NCI-H187 (cell line): ENCODE data around the gene ZNF425.
"Not testable (repeated sequence)": the region's sequence is repeated elsewhere in the genome, so short reads cannot be mapped to it uniquely, and the experiment has no call there.

Experiments used
- DNase-seq, 2 experiments: peaks; one replicate each; lab custom pipeline; 2025; lab: John Stamatoyannopoulos, UW

ZNF425 gene

DNA sequence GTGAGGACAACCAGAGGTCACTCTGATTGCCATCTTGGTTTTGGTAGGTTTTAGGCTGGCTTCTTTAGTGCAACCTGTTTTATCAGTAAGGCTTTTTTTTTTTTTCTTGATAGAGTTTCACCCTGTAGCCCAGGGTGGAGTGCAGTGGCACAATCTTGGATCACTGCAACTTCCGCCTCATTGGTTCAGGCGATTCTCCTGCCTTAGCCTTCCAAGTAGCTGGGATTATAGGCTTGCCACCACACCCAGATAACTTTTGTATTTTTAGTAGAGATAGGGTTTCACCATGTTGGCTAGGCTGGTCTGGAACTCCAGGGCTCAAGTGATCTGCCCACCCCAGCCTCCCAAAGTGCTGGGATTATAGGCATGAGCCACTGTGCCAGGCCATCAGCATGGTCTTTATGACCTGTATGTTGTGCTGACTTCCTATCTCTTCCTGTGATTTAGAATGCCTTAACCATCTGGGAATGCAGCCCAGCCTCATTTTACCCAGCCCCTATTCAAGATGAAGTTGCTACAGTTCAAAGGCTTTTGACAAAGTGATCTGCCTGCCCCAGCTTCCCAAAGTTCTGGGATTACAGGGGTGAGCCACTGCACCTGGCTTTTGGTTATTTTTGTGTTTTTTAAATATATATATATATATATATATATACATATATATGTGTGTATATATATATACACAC, 7.0 kb upstream of the ZNF425 start:
- DNase-seq: no peak

- DNase-seq: no peak
These were observed 4.6 kb upstream of the ZNF425 start for GRCh38 chr7:149130572-149131198.

- no peak for DNase-seq
These were observed 640 bp upstream of the ZNF425 start for GRCh38 chr7:149126662-149127266.

- no peak for DNase-seq
These were observed 798 bp downstream of the ZNF425 start for GRCh38 chr7:149125189-149125862.

- DNase-seq: no peak
These were observed 16.2 kb downstream of the ZNF425 start for GRCh38 chr7:149109969-149110368.

- no peak for DNase-seq
These were observed 21.4 kb downstream of the ZNF425 start for GRCh38 chr7:149104749-149105148.

DNA sequence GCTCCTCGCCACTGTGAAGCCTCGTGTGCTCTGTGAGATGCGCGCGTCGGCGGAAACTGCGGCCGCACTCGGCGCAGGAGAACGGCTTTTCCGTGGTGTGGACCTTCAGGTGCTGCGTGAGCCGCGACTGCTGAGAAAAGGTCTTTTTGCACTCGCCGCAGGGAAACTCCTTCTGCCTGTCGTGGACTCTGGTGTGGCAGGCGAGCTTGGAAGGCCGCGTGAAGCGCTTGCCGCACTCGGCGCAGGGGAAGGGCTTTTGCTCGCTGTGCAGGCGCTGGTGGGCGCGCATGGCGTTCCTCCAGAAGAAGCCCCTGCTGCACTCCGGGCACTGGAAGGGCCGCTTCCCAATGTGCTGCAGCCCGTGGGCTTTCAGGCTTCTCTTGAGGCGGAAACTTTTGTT, 21.9 kb downstream of the ZNF425 start:
- DNase-seq: no peak

DNA sequence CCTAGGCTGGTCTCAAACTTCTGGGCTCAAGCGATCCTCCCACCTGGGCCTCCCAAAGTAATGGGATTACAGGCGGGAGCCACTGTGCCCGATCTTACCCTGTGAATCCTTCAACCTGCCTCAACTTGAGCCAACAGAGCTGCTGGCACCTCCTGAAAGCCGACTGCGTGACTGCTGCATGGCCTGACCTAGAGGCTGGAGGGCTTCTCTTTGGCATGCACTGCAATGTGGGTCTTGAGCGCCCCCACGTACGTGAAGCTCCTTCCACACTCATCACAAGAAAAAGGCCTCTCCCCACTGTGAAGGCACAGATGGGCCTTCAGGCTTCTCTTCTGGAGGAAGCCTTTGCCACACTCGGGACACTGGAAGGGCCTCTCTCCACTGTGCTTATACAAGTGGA, 22.7 kb downstream of the ZNF425 start:
- no peak for DNase-seq

- no peak for DNase-seq
These were observed 23.5 kb downstream of the ZNF425 start for GRCh38 chr7:149102666-149103065.

DNA sequence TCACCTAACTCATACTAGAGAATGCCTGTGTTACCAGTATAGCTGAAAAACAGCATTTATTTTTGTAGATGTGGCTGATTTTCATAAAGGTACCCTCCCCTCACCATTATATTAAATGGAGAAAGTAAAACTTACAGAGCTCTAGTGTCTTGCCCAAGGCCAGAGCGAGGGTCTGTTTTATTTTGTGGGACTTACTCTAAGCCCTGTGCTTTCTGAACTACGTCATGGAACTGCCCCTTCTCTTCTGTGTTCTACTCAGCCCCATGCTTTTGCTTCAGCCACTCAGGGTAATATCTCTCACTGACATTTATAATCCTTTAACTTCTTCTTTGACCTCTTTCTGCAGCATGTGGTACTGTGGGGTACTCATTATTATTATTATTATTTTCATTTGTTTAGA, 25.3 kb downstream of the ZNF425 start:
- DNase-seq: no peak

DNA sequence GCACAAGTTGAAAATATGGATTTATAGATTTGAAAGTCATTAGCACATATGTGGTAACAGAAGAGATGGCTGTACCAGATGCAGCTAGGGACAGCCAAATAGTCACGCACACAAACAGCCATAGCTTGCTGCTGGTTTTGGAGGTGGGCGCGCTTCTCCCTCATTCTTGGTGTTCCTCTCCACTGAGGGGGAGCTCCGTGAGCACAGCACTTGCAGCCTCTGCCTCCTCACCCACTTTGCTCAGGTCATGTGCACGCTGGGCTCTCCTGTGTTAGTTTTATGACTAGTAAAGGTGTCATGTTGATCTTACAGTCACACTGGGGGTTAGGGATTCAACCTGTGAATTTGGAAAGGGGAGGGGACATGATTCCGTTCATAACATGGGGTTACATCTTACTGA, 27.1 kb downstream of the ZNF425 start:
- DNase-seq: no peak

GRCh38 chr7:149097088-149097487, 29.0 kb downstream of the ZNF425 start:
- no peak for DNase-seq

- no peak for DNase-seq
These were observed 32.9 kb downstream of the ZNF425 start for GRCh38 chr7:149093228-149093627.

DNA sequence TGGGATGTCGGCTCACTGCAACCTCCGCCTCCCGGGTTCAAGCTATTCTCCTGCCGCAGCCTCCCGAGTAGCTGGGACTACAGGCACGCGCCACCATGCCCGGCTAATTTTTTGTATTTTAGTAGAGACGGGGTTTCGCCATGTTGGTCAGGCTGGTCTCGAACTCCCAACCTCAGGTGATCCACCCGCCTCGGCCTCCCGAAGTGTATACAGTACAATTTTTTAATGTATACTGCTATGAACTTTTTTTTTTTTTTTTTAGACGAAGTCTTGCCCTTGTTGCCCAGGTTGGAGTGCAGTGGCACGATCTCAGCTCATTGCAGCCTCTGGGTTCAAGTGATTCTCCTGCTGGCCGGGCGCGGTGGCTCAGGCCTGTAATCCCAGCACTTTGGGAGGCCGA, 33.9 kb downstream of the ZNF425 start:
- not testable (repeated sequence) for DNase-seq

- peak; percentile 86 to 91 for DNase-seq
These were observed 35.5 kb downstream of the ZNF425 start, which contains the start of gene ZNF786 for GRCh38 chr7:149090397-149091195. Gene ZNF786, minus strand, starts transcription at chr7:149090718. Its CDS starts 78 bp downstream, at chr7:149090640.

DNA sequence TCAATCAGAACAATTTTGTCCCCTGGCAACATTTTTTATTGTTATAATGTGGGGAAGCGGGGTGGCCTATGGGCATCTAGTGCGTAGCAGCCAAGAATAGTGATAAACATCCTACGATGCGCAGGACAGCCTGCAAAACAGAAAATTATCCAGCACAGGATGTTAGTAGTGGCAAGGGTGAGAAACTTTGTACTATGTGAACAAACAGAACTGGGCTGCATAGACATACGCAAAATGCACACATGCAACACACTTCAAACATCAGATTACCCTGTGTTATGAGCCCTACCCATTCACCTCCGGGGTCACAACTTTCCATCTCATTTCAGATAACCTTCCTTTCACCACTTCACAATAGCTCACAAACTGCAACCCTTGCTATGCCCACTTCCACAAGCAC, 38.7 kb downstream of the ZNF425 start:
- no peak for DNase-seq

GRCh38 chr7:149085866-149086265, 40.3 kb downstream of the ZNF425 start:
- no peak for DNase-seq

DNA sequence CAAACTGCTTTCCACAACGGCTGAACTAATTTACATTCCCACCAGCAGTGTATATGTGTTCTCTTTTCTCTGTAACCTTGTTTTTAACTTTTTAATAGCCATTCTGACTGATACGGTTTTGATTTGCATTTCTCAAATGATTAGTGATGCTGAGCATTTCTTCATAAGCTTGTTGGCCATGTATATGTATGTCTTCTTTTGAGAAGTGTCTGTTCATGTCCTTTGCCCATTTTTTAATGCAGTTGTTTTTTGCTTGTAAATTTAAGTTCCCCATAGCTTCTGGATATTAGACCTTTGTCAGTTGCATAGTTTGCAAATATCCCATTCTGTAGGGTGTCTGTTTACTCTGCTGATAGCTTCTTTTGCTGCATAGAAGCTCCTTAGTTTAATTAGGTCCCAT, 41.7 kb downstream of the ZNF425 start:
- no peak for DNase-seq

- DNase-seq: no peak
These were observed 44.2 kb downstream of the ZNF425 start for GRCh38 chr7:149081914-149082313.

- DNase-seq: no peak
These were observed 48.5 kb downstream of the ZNF425 start for GRCh38 chr7:149077594-149077993.

GRCh38 chr7:149075286-149075685, 50.8 kb downstream of the ZNF425 start:
- no peak for DNase-seq
